ENCODE measurements around the gene PGAM5.
"Not testable (repeated sequence)": the region's sequence is repeated elsewhere in the genome, so short reads cannot be mapped to it uniquely, and the experiment has no call there.

The PGAM5 gene

GRCh38 chr12:132689227-132689626, 21.4 kb upstream of the PGAM5 start:
- no peak for DNase-seq

- no peak for DNase-seq
Observed at GRCh38 chr12:132690112-132690511, 20.5 kb upstream of the PGAM5 start.

- DNase-seq, result not testable (repeated sequence)
Observed at GRCh38 chr12:132692030-132692429, 18.6 kb upstream of the PGAM5 start.

- not testable (repeated sequence) for DNase-seq
Observed at GRCh38 chr12:132694888-132695287, 15.8 kb upstream of the PGAM5 start.

GRCh38 chr12:132695431-132695830, 15.2 kb upstream of the PGAM5 start:
- no peak for DNase-seq

- no peak for DNase-seq
Observed at GRCh38 chr12:132698341-132698740, 12.3 kb upstream of the PGAM5 start.

- DNase-seq, result no peak
Observed at GRCh38 chr12:132700212-132700822, 10.3 kb upstream of the PGAM5 start.

- DNase-seq, result no peak
Observed at GRCh38 chr12:132702640-132703039, 8.0 kb upstream of the PGAM5 start.

- DNase-seq, result no peak
Observed at GRCh38 chr12:132703641-132704040, 7.0 kb upstream of the PGAM5 start.

- DNase-seq, result no peak
Observed at GRCh38 chr12:132707241-132707640, 3.4 kb upstream of the PGAM5 start.

GRCh38 chr12:132708150-132708549, 2.5 kb upstream of the PGAM5 start:
- no peak for DNase-seq

GRCh38 chr12:132710043-132710404, 618 bp upstream of the PGAM5 start:
- no peak for DNase-seq

GRCh38 chr12:132711080-132711843, 620 bp downstream of the PGAM5 start:
- DNase-seq, result peak; percentile 31 to 33

GRCh38 chr12:132713123-132713522, 2.5 kb downstream of the PGAM5 start:
- DNase-seq, result no peak

GRCh38 chr12:132715874-132716273, 5.2 kb downstream of the PGAM5 start:
- DNase-seq, result no peak

GRCh38 chr12:132716356-132716755, 5.7 kb downstream of the PGAM5 start:
- no peak for DNase-seq

- no peak for DNase-seq
Observed at GRCh38 chr12:132717011-132717410, 6.4 kb downstream of the PGAM5 start.

GRCh38 chr12:132717531-132718387, 7.1 kb downstream of the PGAM5 start:
- DNase-seq, result no peak

- no peak for DNase-seq
Observed at GRCh38 chr12:132718644-132719043, 8.0 kb downstream of the PGAM5 start.

- no peak for DNase-seq
Observed at GRCh38 chr12:132719141-132719953, 8.7 kb downstream of the PGAM5 start.

- no peak for DNase-seq
Observed at GRCh38 chr12:132719954-132720324, 9.3 kb downstream of the PGAM5 start.

- no peak for DNase-seq
Observed at GRCh38 chr12:132720606-132721345, 10.1 kb downstream of the PGAM5 start.

All from activated CD4-positive, alpha-beta T cell treated with anti-CD3 and anti-CD28 coated beads, Interleukin-2, amount 50 U/mL, for 48 hours (primary cell).